GM12872 (cell line): ENCODE data around the gene THOP1.

Experiments used
- TF ChIP-seq, protein P1 (sequence below): IDR thresholded peaks from 3 replicates; pipeline ENCODE4 v1.5.1; 2011; ENCODE audit warnings: low read depth, mild to moderate bottlenecking, low read length, moderate library complexity; ENCODE audit not compliant: insufficient read depth

The THOP1 gene

DNA sequence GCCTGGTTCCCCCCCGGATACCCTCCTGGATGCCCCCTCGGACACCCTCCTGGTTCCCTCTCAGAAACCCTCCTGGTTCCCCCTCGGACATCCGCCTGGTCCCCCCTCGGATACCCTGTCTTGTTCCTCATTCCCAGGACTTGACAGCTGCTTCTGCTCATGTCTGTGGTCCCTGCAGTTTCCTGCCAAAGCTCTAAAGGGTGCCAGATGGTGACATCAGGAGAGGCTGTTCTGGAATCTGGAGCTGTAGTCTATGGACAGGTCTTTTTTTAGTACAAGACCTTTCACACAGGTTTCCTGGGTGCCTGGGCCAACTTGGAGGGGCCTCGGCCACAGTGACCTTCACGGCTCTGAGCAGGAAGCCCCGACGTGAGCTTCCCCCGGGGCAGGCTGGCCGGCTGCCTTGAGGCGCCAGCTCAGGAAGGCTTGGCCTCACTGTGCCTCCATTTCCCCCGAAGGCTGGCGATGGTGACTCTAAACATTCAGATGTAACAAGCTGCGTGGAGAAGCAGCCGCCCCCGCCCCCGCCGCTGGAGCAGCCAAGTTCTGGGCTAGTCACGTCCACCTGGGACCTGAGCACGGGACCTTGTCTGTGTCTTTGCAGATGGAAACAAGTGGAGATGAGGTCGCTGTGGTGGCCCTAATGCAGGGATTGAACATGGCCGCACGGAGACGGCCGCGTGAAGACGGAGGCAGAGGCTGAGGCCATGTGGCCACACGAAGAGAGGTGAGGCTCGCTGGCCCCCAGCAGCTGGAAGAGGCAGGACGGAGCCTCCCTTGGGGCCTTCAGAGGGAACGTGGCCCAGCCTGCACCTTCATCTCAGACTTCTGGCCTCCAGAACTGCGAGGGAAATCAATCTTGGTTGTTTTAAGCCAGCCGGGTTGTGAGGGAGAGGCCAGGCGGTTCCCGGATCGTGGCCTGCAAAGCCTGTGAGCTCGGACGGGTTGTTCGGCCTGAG is 15.0 kb upstream of the THOP1 start:
- TF ChIP-seq, protein P1, sequence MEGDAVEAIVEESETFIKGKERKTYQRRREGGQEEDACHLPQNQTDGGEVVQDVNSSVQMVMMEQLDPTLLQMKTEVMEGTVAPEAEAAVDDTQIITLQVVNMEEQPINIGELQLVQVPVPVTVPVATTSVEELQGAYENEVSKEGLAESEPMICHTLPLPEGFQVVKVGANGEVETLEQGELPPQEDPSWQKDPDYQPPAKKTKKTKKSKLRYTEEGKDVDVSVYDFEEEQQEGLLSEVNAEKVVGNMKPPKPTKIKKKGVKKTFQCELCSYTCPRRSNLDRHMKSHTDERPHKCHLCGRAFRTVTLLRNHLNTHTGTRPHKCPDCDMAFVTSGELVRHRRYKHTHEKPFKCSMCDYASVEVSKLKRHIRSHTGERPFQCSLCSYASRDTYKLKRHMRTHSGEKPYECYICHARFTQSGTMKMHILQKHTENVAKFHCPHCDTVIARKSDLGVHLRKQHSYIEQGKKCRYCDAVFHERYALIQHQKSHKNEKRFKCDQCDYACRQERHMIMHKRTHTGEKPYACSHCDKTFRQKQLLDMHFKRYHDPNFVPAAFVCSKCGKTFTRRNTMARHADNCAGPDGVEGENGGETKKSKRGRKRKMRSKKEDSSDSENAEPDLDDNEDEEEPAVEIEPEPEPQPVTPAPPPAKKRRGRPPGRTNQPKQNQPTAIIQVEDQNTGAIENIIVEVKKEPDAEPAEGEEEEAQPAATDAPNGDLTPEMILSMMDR, result no peak

DNA sequence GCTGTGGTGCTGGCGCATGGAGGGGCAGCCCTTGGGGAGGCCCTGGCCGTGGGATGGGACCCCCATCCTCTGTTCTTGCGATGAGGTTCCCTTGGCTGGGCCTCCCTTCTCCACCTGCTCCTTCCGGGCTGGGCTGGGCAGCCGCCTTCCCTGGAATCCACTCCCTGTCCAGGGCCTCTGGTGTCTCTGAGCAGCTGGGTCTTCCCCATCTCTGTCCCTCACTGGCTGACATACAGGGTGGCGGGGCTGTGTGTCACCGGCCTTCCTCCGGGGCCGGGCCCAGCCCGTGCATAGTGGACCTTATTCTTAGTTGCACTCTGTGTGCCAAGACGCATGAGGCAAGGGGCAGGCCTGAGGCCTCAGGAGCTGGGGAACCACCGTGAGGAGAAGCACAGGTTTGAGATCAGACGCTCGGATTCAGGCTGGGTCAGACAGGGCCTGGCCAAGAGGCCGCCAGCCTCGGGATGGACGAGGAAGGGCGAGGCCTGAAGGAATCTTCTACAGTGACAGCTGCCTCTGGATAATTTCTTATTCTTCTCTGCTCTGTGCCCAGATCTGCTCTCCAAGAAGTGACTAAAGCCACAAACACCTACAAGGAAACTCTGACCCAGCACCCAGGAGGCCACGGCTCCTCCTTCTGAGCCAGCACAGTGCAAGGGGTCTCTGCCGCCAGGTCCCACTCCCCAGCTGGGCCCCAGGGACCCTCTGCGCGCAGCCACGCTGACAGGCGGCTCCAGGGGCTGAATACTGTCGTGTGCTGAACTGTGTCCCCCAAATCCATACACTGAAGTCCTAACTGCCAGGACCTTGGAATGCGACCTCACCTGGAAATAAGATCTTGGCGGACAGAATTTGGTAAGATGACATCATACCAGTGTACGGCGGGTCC is 13.3 kb upstream of the THOP1 start:
- TF ChIP-seq, protein P1, result no peak

DNA sequence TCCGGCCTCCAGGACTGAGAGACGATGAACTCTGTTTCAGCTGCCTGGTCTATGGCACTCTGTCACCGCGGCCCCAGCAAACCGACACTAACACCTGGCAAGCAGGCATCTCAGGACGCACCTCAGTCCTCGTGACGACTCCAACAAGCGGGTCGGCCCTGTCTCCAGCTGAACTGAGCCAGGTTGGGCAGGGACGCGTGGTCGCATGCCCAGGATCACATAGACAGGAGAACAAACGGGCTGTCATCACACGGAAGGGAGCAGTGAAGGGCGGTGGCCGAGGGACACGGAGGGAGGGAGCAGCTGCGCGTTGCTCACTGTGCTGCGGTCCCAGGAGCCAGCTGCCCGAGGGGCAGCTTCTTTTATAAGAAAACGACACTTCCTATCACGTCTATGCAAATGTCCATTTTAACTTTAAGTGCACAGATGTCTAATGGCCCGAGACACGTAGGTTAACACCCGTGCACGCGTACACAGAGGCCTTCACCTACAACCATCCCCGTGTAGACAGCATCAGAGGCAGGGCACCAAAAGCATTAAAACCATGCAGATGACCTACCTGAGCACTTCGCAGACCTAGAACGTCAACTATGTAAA is 11.1 kb upstream of the THOP1 start:
- TF ChIP-seq, protein P1, result no peak

DNA sequence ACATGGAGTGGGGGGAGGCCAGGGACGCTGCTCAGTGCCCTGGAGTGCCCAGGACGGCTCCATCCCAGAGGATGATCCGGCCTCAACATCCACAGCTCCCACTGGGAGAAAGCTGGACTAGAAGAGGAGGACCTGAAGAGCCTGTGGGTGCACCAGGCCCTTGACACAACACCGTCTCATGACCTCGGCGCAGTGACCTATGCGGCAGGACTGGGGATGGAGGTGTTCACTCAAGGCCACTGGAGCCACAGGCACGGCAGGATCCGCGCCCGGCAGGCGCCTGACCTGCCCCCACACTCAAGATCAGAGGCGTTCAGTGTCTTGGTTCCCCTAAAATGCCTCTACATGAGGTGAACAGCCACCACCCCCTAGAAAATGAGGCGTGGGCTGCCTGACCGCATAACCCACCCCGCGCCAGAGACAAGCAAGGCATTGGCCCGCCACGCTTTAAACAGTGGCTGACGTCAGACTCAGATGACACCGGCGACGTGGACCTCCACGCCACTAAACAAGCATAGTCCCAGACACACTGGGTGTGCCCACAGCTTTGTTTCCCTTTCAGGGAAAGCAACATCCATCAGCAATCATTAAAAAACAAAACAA is 10.2 kb upstream of the THOP1 start:
- TF ChIP-seq, protein P1, result no peak

DNA sequence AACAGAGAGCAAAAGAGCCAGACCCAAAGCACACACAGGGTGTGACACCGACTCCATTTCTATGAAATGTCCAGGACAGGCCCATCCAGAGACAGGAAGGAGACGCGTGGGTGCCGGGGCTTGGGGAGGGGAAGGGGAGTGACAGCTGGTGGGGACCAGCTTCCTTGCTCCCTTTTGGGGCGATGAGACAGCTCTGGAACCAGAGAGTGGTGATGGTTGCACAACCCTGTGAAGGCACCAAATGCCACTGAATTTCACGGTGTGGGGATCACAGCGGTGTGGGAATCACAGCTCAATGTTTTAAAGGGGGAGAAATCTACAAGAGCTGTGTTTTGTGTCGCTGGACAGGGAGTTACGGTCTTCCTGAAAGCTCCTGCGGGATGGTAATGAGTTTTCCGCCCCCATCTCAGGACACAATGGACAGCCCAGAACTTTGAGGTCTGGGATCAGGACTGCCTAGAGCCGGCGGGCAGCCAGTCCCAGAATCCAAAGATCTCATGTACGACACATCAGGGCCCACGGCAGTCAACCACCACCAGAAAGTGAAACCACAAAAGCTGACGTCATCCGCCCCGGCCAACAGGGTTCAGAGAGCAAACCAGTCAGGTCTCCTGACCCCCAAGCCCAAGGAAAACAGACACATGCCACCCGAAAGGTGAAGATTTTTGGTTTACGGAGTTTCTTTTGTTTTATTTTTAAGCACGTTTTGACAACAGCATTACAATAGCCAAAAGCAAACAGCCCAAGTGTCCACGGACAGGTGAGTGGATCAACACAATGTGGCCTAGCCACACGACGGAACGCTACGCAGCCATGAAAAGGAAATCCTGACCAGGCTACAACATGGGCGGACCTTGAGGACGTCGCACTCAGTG is 9.5 kb upstream of the THOP1 start:
- TF ChIP-seq, protein P1, result no peak

DNA sequence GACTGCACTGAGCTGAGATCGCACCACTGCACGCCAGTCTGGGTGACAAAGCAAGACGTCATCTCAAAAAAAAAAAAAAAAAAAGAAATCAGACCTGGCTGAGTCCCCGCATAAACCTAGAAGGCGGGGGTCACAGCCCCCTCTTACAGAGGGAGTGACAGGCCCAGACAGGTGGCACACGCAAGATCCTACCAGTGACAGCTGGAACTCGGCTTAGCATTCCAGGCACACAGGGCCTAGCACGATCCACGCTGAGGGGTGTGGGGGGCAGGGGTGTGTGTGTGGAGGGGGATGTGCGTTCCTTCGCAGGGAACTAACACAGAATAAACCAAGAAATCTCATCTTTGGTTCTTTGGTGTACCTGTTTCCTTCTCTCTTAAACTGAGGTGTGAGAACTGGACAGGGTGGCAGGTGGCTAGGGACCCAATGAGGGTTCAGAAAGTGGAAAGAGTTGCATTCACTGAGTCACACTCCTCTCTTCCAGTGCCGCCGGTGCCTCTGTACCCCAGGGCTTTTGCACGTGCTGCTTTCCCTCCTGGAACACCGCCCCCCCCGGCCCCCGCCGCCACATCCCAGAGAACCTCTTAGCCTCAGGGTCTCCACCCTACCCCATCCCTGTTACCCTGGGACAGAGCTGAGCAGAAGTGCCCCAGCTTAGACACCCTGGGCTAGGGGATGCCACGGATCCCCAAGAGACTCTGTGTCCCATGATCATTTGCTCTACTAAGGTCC is 7.2 kb upstream of the THOP1 start:
- TF ChIP-seq, protein P1, result no peak
